OCI-LY3 (cell line): ENCODE measurements around the gene FLNB.

Source experiments
- H2AFZ ChIP-seq: fragments of 200-600, 300-600 bp; shearing (Covaris generic); 2 replicates; pipeline ENCODE4 v1.6.0; 2014; ENCODE audit warnings: antibody characterized with exemption, low read depth, low read length
- H3K27ac ChIP-seq: fragments of 200-600, 300-600 bp; sonication (generic); 2 replicates; pipeline ENCODE4 v1.5.1; 2014; ENCODE audit warnings: mild to moderate bottlenecking, low read length, moderate library complexity, mixed read lengths
- H3K27me3 ChIP-seq: fragments of 200-600, 300-600 bp; sonication (generic); 2 replicates; pipeline ENCODE4 v1.6.1; 2014; ENCODE audit warnings: low read depth, low read length, mixed read lengths
- H3K36me3 ChIP-seq: fragments of 200-600, 300-600 bp; sonication (generic); replicated peaks from 2 replicates; pipeline ENCODE3; 2014; ENCODE audit warnings: low read depth, low read length, mixed read lengths
- H3K4me1 ChIP-seq: fragments of 300-600, 200-600 bp; sonication (generic); 2 replicates; pipeline ENCODE4 v1.6.1; 2014; ENCODE audit warnings: low read length, mixed read lengths
- H3K4me2 ChIP-seq: fragments of 200-600, 300-600 bp; sonication (generic); 2 replicates; pipeline ENCODE4 v1.6.1; 2014; ENCODE audit warnings: low read length, mixed read lengths
- H3K4me3 ChIP-seq: fragments of 300-600, 200-600 bp; sonication (generic); 2 replicates; pipeline ENCODE4 v1.5.1; 2014; ENCODE audit warnings: antibody characterized with exemption, mild to moderate bottlenecking, low read length, moderate library complexity
- H3K79me2 ChIP-seq: fragments of 300-600, 200-600 bp; shearing (Covaris generic); 2 replicates; pipeline ENCODE4 v1.6.1; 2014; ENCODE audit warnings: mild to moderate bottlenecking, low read length, mixed read lengths
- H3K9ac ChIP-seq: fragments of 300-600, 200-600 bp; shearing (Covaris generic); 2 replicates; pipeline ENCODE4 v1.6.0; 2014; ENCODE audit warnings: mild to moderate bottlenecking, low read length, moderate library complexity
- H3K9me3 ChIP-seq: fragments of 200-600, 300-600 bp; shearing (Covaris generic); 2 replicates; pipeline ENCODE4 v1.6.1; 2014; ENCODE audit warnings: low read length, mixed read lengths; ENCODE audit not compliant: insufficient read depth
- H4K20me1 ChIP-seq: fragments of 200-600, 300-600 bp; sonication (generic); 2 replicates; pipeline ENCODE4 v1.6.1; 2016; ENCODE audit warnings: low read length, mixed read lengths; ENCODE audit not compliant: insufficient read depth
- EZH2phosphoT487 ChIP-seq: fragments of 200-600 bp; shearing (Covaris generic); IDR thresholded peaks from 2 replicates; pipeline ENCODE4 v1.6.1; 2018; ENCODE audit warnings: antibody characterized with exemption, mixed run types, low read depth
- TF ChIP-seq, protein P1 (sequence below): fragments of 200-600, 300-600 bp; sonication (generic); IDR thresholded peaks from 2 replicates; pipeline ENCODE4 v1.5.1; 2014; ENCODE audit warnings: antibody characterized with exemption, low read length, low read depth

FLNB gene

DNA sequence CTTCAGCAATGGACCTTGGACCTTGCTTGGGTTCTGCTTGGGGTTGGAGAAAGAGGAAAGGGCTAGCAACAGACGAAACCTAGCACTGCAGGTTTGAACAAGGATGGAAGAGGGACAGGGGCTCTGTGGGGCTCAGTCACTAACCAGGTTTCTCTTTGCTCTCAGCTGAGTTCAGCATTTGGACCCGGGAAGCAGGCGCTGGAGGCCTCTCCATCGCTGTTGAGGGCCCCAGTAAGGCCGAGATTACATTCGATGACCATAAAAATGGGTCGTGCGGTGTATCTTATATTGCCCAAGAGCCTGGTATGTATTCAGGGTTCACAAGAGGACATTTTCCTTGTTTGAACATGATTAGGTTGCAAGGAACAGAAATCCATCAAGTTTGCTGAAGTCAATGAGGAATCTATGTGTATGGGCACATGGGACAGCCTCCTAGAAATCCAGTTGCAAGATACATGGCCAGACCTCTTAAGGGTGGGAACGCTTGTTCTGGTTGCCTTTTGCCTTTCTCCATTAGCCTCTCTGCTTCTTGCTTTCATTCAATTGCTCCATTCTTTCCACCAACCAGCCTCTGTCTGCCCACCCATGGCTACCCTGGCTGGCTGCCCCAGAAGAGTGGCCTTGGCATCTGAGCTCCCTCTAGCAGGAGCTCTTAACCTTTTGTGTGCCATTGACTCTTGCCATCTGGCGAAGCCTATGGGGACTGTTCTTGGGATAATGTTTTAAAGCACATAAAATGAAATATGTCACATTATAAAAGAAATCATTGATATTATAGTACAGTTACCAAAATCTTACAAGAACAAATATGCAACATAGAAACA is 146.6 kb downstream of the FLNB start:
- Histone ChIP-seq H3K4me1 (no peaks in the 10 kb centered on the region), H3K9ac (no peak overlapping the region), H3K4me2 (no peak overlapping the region), H3K79me2 (no peaks in the 10 kb centered on the region), H3K27me3 (no peaks in the 10 kb centered on the region), H3K4me3 (no peak overlapping the region), H3K36me3 (peaks cover 2% of the 10 kb centered on the region), H2AFZ (no peak overlapping the region), H3K27ac (no peak overlapping the region), H4K20me1 (no peaks in the 10 kb centered on the region), H3K9me3 (no peaks in the 10 kb centered on the region)
- TF ChIP-seq, protein P1, sequence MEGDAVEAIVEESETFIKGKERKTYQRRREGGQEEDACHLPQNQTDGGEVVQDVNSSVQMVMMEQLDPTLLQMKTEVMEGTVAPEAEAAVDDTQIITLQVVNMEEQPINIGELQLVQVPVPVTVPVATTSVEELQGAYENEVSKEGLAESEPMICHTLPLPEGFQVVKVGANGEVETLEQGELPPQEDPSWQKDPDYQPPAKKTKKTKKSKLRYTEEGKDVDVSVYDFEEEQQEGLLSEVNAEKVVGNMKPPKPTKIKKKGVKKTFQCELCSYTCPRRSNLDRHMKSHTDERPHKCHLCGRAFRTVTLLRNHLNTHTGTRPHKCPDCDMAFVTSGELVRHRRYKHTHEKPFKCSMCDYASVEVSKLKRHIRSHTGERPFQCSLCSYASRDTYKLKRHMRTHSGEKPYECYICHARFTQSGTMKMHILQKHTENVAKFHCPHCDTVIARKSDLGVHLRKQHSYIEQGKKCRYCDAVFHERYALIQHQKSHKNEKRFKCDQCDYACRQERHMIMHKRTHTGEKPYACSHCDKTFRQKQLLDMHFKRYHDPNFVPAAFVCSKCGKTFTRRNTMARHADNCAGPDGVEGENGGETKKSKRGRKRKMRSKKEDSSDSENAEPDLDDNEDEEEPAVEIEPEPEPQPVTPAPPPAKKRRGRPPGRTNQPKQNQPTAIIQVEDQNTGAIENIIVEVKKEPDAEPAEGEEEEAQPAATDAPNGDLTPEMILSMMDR: no peak
- no peak for TF ChIP-seq EZH2phosphoT487

DNA sequence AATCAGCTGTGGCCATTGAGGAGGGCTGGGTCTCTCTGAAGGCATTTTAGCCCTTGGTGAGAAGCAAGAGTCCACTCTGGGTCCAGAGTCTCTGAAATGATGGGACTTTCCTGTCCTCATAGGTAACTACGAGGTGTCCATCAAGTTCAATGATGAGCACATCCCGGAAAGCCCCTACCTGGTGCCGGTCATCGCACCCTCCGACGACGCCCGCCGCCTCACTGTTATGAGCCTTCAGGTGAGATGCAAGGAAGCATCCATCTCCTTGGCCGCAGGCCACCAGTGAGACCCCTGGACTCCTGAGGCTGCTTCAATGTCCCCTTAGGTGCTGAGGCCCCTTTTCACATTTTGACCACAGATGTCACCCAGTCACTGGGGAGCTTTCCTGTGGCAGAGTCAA is 147.6 kb downstream of the FLNB start:
- Histone ChIP-seq H3K4me1 (no peaks in the 10 kb centered on the region), H3K36me3 (no peaks in the 10 kb centered on the region)

DNA sequence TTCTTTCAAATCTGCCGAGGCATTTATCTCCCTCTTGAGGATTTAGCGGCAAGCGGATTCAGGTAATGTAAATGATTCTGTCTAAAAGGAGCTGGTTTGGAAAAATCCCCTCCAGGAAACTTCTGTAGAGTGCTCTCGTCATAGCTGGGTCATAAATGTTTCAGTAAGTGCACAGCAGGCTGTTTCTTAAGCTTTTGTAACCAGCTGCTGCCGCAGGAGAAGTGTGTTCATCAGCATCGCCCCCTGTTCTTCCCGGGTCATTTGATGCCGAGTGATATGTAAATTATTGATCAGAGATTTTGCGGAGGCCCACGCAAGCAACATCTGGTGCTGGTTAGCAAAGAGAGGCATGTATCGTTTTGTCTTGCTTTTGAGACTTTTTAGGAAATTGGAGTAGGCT is 149.5 kb downstream of the FLNB start:
- Histone ChIP-seq H3K27me3 (no peaks in the 10 kb centered on the region), H3K79me2 (no peaks in the 10 kb centered on the region), H3K9ac (no peak overlapping the region), H2AFZ (no peak overlapping the region), H3K4me3 (no peak overlapping the region), H3K9me3 (no peaks in the 10 kb centered on the region), H3K4me2 (no peak overlapping the region), H3K36me3 (no peaks in the 10 kb centered on the region), H3K27ac (no peak overlapping the region), H4K20me1 (no peaks in the 10 kb centered on the region), H3K4me1 (no peaks in the 10 kb centered on the region)
- no peak for TF ChIP-seq EZH2phosphoT487
- TF ChIP-seq, protein P1: no peak

More for the DNA sequence above, 147.6 kb downstream of the FLNB start:
- no peak overlapping the region for H3K9ac ChIP-seq
- H2AFZ ChIP-seq: no peak overlapping the region
- H3K27me3 ChIP-seq: no peaks in the 10 kb centered on the region
- H3K4me3 ChIP-seq: no peak overlapping the region
- no peaks in the 10 kb centered on the region for H4K20me1 ChIP-seq
- TF ChIP-seq, protein P1: no peak
- no peak for TF ChIP-seq EZH2phosphoT487
- H3K4me2 ChIP-seq: no peak overlapping the region
- H3K27ac ChIP-seq: no peak overlapping the region
- H3K9me3 ChIP-seq: no peaks in the 10 kb centered on the region
- H3K79me2 ChIP-seq: no peaks in the 10 kb centered on the region

DNA sequence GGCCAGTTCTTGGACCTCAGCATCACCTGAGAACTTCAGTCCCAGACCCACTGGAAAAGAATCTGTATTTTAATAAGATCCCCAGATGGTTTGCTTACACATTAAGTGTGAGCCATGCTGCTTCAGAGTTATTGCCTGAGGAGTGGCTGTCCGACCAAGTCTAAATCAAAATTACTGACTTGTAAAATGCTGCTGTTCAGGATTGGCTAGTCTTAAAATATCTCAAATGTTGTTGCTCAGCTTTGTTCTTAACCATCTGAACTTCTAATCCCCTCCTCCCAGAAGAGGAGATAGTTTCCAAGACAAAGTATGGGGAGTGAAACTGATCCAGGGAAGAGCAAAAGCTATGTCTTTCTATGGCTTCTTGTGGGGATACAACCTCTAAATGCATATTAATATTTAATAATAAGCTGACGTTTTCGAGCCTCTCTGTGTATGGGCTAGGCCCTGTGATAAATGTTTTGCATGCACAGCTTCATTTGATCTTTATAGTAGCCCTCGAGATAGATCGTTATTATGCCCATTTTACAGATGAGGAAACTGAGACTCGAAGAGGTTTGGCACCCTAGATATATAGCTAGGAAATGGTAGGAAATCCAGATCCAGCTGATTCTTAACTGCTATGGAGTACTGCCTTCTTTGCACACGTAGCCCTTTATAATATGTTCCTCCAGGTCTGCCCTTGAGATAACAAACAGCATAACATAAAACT is 150.4 kb downstream of the FLNB start:
- no peak for TF ChIP-seq EZH2phosphoT487
- TF ChIP-seq, protein P1: no peak
- H3K4me1 ChIP-seq: no peaks in the 10 kb centered on the region
- H3K27ac ChIP-seq: no peak overlapping the region
- H3K9ac ChIP-seq: no peak overlapping the region
- no peaks in the 10 kb centered on the region for H3K36me3 ChIP-seq
- H3K4me3 ChIP-seq: no peak overlapping the region
- no peaks in the 10 kb centered on the region for H3K27me3 ChIP-seq
- no peaks in the 10 kb centered on the region for H3K9me3 ChIP-seq
- no peaks in the 10 kb centered on the region for H4K20me1 ChIP-seq
- no peak overlapping the region for H2AFZ ChIP-seq
- no peaks in the 10 kb centered on the region for H3K79me2 ChIP-seq
- no peak overlapping the region for H3K4me2 ChIP-seq
